GM12878 (cell line): ENCODE measurements around the gene PPP2R5C. TPM values are rescaled to one million over a fixed set of nuclear protein-coding genes. Genes with fewer than 3 reads are reported as not detected.

ENCODE experiments used
- ATAC-seq: fragments of 200-7000 bp; cut with Tn5 transposase; 3 replicates; pipeline ENCODE4 v1.9.1; 2020; ENCODE audit warnings: mild to moderate bottlenecking, moderate library complexity
- BruUV-seq: library from RNA; stranded (reverse); fragments of 400-500 nt; replicated peaks from 2 replicates; lab custom pipeline; 2021; lab: Mats Ljungman, UMichigan
- CTCF ChIA-PET: fragments of 300-600 bp; sonication (Branson Sonifier 250); formaldehyde crosslinking; extraction: SDS; loops from one replicate; lab custom pipeline; 2021; ENCODE audit warnings: inconsistent platforms; lab: Yijun Ruan, JAX
- POLR2A ChIA-PET: fragments of 350-600 bp; formaldehyde crosslinking; extraction: SDS; loops from one replicate; lab custom pipeline; 2021; ENCODE audit warnings: inconsistent platforms; lab: Charles Lee
- RAD21 ChIA-PET: fragments of 300-600 bp; sonication (Branson Sonifier 250); formaldehyde crosslinking; loops from one replicate; lab custom pipeline; 2023; ENCODE audit warnings: antibody characterized with exemption; ENCODE audit not compliant: unreplicated experiment; lab: Charles Lee
- SMC1A ChIA-PET: fragments of 300-600 bp; sonication (Branson Sonifier 250); formaldehyde crosslinking; loops from one replicate; lab custom pipeline; 2023; ENCODE audit not compliant: unreplicated experiment, uncharacterized antibody; lab: Charles Lee
- DNase-seq: peaks from one replicate; pipeline ENCODE4 v3.0.0-alpha.2; 2011; ENCODE audit warnings: low read depth, low spot score
- FAIRE-seq: peaks from 3 replicates; lab custom pipeline; 2011; peaks lifted over from hg19 to GRCh38; lab: Jason Lieb, UNC
- H2AFZ ChIP-seq: 2 replicates; pipeline ENCODE4 v1.6.0; 2011; ENCODE audit warnings: low read depth, low read length, control low read depth; ENCODE audit not compliant: control insufficient read depth
- H3K27ac ChIP-seq: 2 replicates; pipeline ENCODE4 v1.5.1; 2011; ENCODE audit warnings: control low read depth; ENCODE audit not compliant: control insufficient read depth, insufficient read depth
- H3K27me3 ChIP-seq, 2 experiments: replicated peaks in 1 of 2; 2 replicates each; pipeline versions ENCODE4 v1.6.0 to v1.6.1; 2011; ENCODE audit warnings: low read length in 1 of 2; ENCODE audit not compliant: control insufficient read depth in 2 of 2, insufficient read depth in 2 of 2
- H3K36me3 ChIP-seq, 2 experiments: 2 replicates each; pipeline ENCODE4 v1.5.1; 2011; ENCODE audit warnings: low read length in 1 of 2; ENCODE audit not compliant: control insufficient read depth in 2 of 2, insufficient read depth in 2 of 2
- H3K4me1 ChIP-seq: 2 replicates; pipeline ENCODE4 v1.6.1; 2011; ENCODE audit warnings: mild to moderate bottlenecking, low read length, moderate library complexity, mixed read lengths; ENCODE audit not compliant: control insufficient read depth, insufficient read depth
- H3K4me2 ChIP-seq: 2 replicates; pipeline ENCODE4 v1.6.0; 2011; ENCODE audit warnings: control low read depth; ENCODE audit not compliant: control insufficient read depth, insufficient read depth
- H3K4me3 ChIP-seq: fragments of 200-600 bp; sonication (generic); 2 replicates; pipeline ENCODE4 v1.5.1; 2016
- H3K79me2 ChIP-seq: 2 replicates; pipeline ENCODE4 v1.6.0; 2011; ENCODE audit warnings: low read length; ENCODE audit not compliant: control insufficient read depth, insufficient read depth
- H3K9ac ChIP-seq: 2 replicates; pipeline ENCODE4 v1.8.0; 2011; ENCODE audit warnings: low read length, control low read depth, mixed read lengths; ENCODE audit not compliant: control insufficient read depth, insufficient read depth
- H3K9me3 ChIP-seq: replicated peaks from 3 replicates; pipeline ENCODE4 v1.5.1; 2011; ENCODE audit warnings: mild to moderate bottlenecking, low read length; ENCODE audit not compliant: control insufficient read depth, insufficient read depth
- H4K20me1 ChIP-seq: 2 replicates; pipeline ENCODE4 v1.6.0; 2011; ENCODE audit not compliant: control insufficient read depth, insufficient read depth
- CEBPZ ChIP-seq: fragments of 150-350 bp; IDR thresholded peaks from 2 replicates; pipeline ENCODE4 v1.6.1; 2016; ENCODE audit warnings: low read depth, low read length
- JUND ChIP-seq: IDR thresholded peaks from 2 replicates; pipeline ENCODE4 v1.6.1; 2012; ENCODE audit warnings: low read depth, mild to moderate bottlenecking, low read length, improper control_type of control experiment, moderate library complexity
- MEF2A ChIP-seq: IDR thresholded peaks from 2 replicates; pipeline ENCODE4 v1.6.1; 2011; ENCODE audit warnings: low read depth, mild to moderate bottlenecking, low read length, moderate library complexity; ENCODE audit not compliant: insufficient read depth
- TCF12 ChIP-seq: IDR thresholded peaks from 2 replicates; pipeline ENCODE4 v1.6.1; 2011; ENCODE audit warnings: low read depth, mild to moderate bottlenecking, low read length
- ZBED1 ChIP-seq: IDR thresholded peaks from 2 replicates; pipeline ENCODE4 v1.6.1; 2016; ENCODE audit warnings: borderline replicate concordance
- ZBTB40 ChIP-seq: fragments of 450-650 bp; IDR thresholded peaks from 2 replicates; pipeline ENCODE4 v1.6.1; 2016; ENCODE audit warnings: mild to moderate bottlenecking, moderate library complexity, borderline replicate concordance
- ZNF687 ChIP-seq: fragments of 450-650 bp; IDR thresholded peaks from 2 replicates; pipeline ENCODE4 v1.6.1; 2017; ENCODE audit warnings: mild to moderate bottlenecking, moderate library complexity
- WGBS: methylation state at CpG from one replicate; pipeline ENCODE4 v1.1.6; 2016; ENCODE audit warnings: low lambda C conversion rate; ENCODE audit not compliant: insufficient replicate concordance, insufficient coverage; ENCODE audit errors: missing lambda C conversion rate; 5-methylcytosine and 5-hydroxymethylcytosine counted together
- in situ Hi-C: fragments of 300-500 bp; cut with MboI; formaldehyde crosslinking; loops from 9 replicates; pipeline ENCODE4 v1.14.3; 2018; ENCODE audit warnings: mixed read lengths
- intact Hi-C: fragments of 100-400 bp; cut with micrococcal nuclease; formaldehyde crosslinking; loops from one replicate; pipeline ENCODE4 v1.14.2; 2022; ENCODE audit not compliant: unreplicated experiment
- polyA plus RNA-seq, 11 experiments: library from polyadenylated mRNA; depleted of rRNA in 4 of 11; unstranded in 6 of 11; stranded (reverse) in 5 of 11; fragments of >200 nt; fragmentation: Nextera tagmentation in 4 of 11; fragmentation: Illumina TruSeq in 1 of 11; extraction: Ambion mirVana in 4 of 11; extraction: Trizol in 1 of 11; gene quantifications; 1 replicate in 1 of 11; 2 replicates in 10 of 11; pipeline versions ENCODE4 v1.2.1 to v1.2.3, GENCODE V29; 2011 to 2016; ENCODE audit warnings: inconsistent platforms in 2 of 11, missing spikeins in 2 of 11, low read depth in 1 of 11
- total RNA-seq, 4 experiments: library from RNA; depleted of rRNA in 3 of 4; stranded (reverse); fragments of >200 nt in 3 of 4; fragmentation: Illumina TruSeq in 1 of 4; extraction: Trizol in 1 of 4; gene quantifications; 2 replicates each; pipeline versions ENCODE4 v1.2.1 to v1.2.3, GENCODE V29; 2013 to 2021

The PPP2R5C gene
- total and polyA plus RNA-seq, 10 of the 15 experiments (the other 5 are each of a cell fraction or from before 2014, with no cell fraction given): 106 to 199 (median 144) TPM

GRCh38 chr14:101862177-101862576 lies 100.7 kb downstream of the PPP2R5C start:
- no peak overlapping the region for H3K9ac ChIP-seq
- FAIRE-seq (no peak), ATAC-seq (no peak), DNase-seq (no peak)
- H3K79me2 ChIP-seq: peaks cover 14% of the 10 kb centered on the region
- H3K4me2 ChIP-seq: no peak overlapping the region
- intact Hi-C loops (no loop called here), in situ Hi-C loops (no loop called here)
- ChIA-PET CTCF (interaction anchor here (1.0 to 1.2 kb wide), 2 partner anchors 13 to 18 kb away, joined by 3 read pairs; no protein-coding TSS in a partner anchor), POLR2A (interaction anchor here (0.6 kb wide), 1 partner anchor 10 kb away, joined by 5 read pairs; no protein-coding TSS in a partner anchor), RAD21 (no interaction called here), SMC1A (interaction anchor here (0.8 to 2.0 kb wide), 3 partner anchors 12 to 17 kb away, joined by 3 to 11 read pairs (median 3); no protein-coding TSS in a partner anchor)
- 88% methylated on average over 4 of the region's 4 CpGs for WGBS
- H3K36me3 ChIP-seq: peaks cover 6 to 9% of the 10 kb centered on the region in 2 experiments
- H3K27ac ChIP-seq: no peak overlapping the region
- peaks cover 10% of the 10 kb centered on the region for H3K4me1 ChIP-seq
- no peaks in the 10 kb centered on the region for H3K9me3 ChIP-seq
- no TSS peak for BruUV-seq
- TF ChIP-seq ZNF687 (no peak), CEBPZ (no peak), ZBTB40 (no peak), JUND (no peak), MEF2A (no peak), ZBED1 (no peak), TCF12 (no peak)
- H3K27me3 ChIP-seq: no peaks in the 10 kb centered on the region
- H2AFZ ChIP-seq: no peak overlapping the region
- H3K4me3 ChIP-seq: no peak overlapping the region
- H4K20me1 ChIP-seq: no peaks in the 10 kb centered on the region
